NK-92 treated with Interleukin-12 subunit alpha and Interleukin-12 subunit beta, amount 100 ng/mL, for 24 hours (cell line): ENCODE results near the gene SARM1.

Experiments used
- DNase-seq: peaks from one replicate; lab custom pipeline; 2025; lab: John Stamatoyannopoulos, UW

Gene SARM1

DNA sequence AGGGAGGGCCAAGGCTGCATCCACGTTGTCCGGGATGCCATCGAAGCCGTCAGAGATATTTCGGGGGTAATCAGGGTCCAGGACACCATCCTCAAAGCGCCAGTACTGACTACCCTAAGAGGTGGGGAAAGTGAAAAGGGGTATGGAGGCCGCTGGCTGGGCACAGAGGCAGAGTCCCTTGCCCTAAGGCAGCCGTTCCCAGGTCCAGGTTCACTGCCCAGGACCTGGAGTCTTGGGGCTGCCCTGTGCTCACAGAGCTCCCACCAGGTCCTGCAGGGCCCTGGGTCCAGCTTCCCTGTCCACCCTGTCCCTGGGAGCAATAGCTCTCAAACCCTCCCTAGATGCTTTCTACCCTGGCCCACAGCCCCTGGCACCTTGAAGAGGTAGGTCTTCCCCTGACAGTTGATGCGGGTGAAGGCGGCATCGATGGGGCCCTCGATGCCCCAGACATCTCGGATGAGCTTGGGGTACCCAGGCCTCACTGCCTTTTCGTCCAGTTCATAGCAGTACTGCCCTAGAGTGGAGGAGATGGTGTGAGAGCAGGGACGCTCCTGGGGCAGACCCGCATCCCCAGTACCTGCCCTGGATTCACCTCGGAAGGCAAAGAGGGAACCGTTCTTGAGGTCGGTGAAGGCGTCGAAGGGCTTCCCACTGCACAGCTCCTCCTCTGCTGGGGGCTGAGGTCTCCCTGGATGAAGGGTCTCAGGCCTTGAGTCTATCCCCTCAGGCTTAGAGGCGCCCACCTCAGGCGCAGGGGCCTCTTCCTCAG is 2.4 kb upstream of the SARM1 start:
- no peak for DNase-seq

DNA sequence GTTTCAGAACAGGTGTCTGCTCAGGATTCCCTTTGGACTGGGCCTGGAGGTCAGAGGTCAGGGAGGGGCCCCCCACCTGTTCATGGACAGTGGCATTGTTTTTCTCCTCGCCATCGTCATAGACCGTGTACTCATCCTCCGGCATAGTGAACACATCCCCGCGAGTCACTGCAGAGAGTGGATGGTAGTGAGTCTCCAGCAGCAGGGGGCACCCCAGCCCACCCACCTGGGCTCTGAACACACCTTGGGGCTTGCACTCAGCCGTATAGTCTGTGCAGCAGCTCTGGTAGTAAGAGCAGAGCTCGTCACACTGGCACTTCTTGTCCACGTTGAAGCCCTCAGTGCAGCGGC is 1.8 kb upstream of the SARM1 start:
- no peak for DNase-seq

DNA sequence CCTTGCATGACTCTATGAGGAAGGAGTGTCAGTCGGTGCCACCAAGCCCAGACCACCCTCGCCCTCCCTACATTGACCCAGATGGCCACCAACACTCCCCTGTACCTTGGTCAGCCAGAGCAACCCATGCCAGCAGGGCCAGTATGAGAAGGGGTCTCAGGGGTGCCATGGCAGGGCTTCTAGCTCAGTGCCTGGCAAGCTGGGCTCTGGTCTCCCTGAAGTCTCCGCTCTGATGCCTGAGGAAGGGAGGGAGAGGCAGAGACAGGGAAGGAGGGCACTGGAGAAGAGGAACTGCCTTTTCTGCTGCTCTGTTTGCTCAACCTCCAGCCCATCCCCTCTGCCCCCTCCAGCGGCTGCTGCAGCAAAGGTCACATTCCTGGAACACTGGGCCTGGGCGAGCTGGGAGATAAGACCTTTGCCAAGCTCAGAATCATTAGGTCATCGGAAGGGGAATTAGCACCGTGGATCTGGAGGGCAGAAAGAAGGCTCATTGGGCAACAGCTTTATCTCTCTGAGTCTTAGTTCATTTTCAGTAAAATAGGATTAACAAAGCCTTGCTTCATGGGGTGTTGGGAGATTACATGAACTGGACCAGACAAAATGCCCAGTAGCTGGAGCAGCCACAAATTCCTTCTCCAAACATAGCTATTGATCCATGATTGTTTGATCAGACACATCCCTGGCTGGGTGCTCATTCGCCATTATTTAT is 1.3 kb upstream of the SARM1 start, which contains the start of gene VTN:
Gene VTN, minus strand, starts transcription at position 273 of the 709 bp plus-strand sequence. Its CDS starts 104 bp downstream, at position 169.
- no peak for DNase-seq

- no peak for DNase-seq
These were observed 770 bp upstream of the SARM1 start for GRCh38 chr17:28370744-28371103.

DNA sequence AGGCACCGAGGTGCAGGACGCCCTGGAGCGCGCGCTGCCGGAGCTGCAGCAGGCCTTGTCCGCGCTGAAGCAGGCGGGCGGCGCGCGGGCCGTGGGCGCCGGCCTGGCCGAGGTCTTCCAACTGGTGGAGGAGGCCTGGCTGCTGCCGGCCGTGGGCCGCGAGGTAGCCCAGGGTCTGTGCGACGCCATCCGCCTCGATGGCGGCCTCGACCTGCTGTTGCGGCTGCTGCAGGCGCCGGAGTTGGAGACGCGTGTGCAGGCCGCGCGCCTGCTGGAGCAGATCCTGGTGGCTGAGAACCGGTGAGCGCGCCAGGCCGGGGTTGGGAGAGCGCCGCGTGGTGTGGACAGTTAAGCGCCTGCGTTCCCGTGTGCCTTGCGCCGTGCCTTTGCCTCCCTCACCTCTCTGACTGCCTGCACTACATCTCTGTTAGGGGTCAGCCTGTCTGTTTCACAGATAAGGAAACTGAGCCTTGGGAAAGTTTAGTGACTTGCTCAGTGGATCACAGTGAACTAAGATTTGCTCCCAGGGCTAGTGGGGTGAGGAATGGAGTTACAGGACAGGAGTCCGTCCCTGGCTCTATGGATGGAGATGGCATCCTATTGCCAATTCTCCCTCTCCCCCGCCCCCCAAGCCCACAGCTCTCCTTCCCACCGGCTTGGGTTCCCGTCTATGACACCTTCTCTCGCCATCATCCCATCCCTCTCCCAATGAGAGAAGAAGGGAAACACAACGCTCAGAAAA is 880 bp downstream of the SARM1 start:
- no peak for DNase-seq

DNA sequence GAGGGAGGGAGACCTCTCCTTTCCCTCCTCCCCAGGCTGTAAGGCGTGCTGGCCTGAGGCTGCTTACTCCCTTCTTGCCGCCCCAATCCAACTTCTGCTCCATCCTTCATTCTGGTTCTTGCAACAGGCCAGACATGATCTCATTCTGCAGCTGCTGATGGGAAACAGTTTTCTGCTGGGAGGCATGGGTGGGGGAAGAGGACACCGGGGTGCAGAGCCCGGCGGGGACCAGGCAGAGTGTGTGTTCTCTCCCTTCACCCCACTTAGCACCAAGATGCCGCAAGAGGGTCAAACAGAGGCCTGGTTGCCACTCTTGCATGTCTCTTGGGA is 1.4 kb downstream of the SARM1 start:
- DNase-seq = no peak

- no peak for DNase-seq
These were observed 8.6 kb downstream of the SARM1 start for GRCh38 chr17:28379814-28380801.

GRCh38 chr17:28381141-28381825 is 9.8 kb downstream of the SARM1 start:
- DNase-seq = no peak

DNA sequence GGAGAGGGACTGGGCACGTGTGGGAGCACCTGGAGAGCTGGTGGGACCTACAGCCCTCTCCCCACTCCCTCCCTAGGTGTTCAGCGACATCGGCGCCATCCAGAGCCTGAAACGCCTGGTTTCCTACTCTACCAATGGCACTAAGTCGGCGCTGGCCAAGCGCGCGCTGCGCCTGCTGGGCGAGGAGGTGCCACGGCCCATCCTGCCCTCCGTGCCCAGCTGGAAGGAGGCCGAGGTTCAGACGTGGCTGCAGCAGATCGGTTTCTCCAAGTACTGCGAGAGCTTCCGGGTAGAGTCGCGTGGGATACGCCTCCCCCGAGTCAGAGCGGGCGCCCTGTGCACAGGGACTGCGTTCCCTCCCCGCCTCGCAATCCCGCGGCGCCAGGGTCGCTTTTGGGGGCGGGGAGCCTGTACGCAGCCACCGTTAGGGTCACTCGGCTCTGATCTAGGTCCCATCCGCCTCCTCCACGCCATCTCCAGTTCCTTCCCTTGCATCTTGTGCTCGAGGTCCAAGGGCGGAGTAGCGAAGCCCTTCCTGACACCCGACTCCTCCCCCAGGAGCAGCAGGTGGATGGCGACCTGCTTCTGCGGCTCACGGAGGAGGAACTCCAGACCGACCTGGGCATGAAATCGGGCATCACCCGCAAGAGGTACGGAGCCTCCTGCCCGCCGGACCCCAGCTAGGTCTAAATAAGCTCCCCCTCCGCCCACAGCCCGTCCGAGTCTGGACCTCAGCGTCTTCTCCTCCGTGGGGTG is 13.0 kb downstream of the SARM1 start:
- DNase-seq = no peak

- DNase-seq = no peak
These were observed 13.5 kb downstream of the SARM1 start for GRCh38 chr17:28385037-28385400.

- no peak for DNase-seq
These were observed 13.9 kb downstream of the SARM1 start for GRCh38 chr17:28385406-28385805.

DNA sequence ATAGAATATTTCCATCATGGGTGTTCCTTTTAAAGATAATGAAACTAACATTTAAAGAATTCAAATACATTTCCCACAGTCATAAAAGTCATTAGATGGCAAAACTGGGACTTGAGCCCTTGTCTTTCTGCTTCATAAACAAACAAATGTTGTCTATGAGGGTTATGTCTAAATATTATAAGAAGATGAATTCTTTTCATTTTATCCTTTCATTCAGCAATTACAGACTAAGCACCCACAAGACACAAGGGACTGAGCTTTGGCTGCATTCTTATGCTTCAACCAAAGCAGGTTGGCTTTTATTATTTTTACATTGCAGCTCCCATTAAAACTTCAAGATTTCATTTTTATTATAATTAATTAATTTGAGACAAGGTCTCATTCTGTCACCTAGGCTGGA is 14.9 kb downstream of the SARM1 start:
- no peak for DNase-seq

- DNase-seq = no peak
These were observed 16.6 kb downstream of the SARM1 start for GRCh38 chr17:28388106-28388505.

- DNase-seq = no peak
These were observed 18.6 kb downstream of the SARM1 start for GRCh38 chr17:28390141-28390540.

DNA sequence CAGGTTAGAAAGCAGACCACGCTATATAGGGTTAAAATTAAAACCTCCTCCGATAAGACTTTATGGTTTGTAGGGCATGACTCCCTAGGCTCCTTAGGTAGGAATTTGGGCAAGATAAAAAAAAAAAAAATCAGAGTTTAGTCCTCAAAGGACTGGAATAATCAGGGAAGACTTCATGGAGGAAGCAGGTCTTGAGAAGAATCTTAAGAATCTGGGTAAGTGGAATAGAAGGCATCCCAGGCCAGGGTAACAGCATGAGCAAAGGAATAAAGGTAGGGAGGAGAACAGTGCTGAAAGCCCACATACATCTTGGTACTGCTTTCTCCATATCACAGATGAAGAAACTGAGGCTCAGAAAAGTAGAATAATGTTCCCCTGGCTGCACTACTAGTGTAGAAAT is 19.1 kb downstream of the SARM1 start:
- no peak for DNase-seq

DNA sequence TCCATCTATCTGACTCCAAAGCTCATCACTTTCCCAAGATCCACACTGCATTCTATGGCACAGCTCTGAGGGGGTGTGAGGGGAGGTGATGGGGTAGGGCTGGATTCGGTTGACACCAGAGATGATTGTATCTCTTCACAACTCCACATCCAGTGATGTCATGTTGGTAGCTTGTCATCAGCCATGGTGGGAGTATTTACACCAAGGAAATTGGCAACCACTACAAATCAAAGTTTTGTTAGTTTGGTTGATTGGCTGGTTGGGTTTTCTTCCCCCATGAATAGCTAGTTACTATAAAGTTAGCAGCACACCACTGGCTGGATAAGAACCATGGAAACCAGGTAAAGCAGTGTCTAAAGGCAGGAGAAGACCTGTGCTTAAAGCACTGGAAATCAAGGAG is 19.5 kb downstream of the SARM1 start:
- no peak for DNase-seq

GRCh38 chr17:28391401-28391800 is 19.9 kb downstream of the SARM1 start:
- no peak for DNase-seq

DNA sequence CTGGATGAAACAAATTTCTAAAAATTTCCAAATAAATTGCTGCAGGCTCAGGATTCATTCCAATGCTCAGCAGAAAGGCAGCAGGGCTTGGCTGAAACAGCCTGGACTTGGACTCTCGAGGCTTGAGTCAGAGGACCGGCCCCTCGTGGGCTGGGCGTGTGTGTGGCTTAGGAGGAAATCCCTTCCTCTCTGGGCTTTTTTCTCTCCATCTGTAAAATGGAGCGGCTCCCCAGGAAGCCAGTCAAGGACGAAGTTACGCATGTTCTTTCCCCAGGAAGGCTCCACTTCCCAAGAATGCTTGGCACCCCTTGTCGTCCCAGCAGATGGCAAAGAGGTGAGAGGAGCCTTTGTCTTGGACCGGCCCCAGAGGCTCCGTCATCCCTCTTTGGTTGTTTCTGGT is 21.0 kb downstream of the SARM1 start:
- DNase-seq = no peak

DNA sequence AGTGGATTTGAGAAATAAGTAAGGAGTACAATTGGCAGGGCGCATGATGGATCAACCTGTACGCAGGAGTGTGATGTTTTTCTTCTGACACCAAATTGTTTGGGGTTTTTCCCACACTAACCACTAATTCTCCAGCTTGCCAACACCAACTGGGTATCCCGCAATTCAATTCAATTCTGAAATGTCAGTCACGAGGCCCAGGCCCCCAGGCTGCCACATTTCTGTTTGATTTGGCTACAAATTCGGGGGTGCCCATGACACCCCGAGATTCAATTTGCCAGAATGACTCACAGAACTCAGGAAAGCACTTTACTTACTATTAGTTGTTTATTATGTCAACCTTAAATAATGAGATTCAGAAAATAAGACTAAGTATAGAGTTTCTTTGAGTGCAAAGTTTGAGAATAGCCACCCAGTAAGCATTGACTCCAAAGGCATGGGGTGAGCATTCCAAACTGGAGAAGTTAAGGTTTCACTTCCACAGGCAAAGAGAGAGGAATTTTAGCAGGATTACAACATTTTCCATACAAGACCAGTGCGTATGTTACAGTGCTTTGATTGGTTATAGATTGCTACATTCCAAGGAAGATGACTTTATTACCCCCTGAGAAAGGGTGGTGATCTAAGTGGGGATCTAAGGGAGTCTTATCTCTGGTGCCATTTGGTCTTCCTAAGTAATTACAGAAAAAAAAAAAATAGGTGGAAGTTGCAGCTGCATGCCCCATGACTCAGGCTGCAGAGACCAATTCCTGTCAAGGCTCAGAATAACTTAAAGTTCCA is 23.0 kb downstream of the SARM1 start:
- DNase-seq = no peak

DNA sequence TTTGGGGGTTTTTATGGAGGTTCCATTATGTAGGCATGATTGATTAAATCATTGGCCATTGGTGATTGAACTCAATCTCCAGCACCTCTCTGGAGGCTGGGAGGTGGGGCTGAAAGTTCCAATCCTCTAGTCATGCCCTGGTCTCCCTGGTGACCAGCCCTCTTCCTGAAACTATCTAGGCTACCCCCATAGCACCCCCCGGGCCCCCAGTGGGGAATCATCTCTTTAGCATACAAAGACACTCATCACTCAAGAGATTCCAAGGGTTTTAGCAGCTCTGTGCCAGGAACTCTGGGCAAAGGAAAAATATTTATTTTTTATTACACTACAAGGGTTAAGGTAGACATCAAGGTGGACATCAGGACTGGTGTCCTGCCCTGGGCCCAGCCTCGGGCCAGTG is 23.9 kb downstream of the SARM1 start:
- DNase-seq = no peak
